ENCODE data around the gene UBAP2L.
A peak's percentile ranks its signal among the peaks of the same experiment; 100 is the strongest.
"Not testable (repeated sequence)": the region's sequence is repeated elsewhere in the genome, so short reads cannot be mapped to it uniquely, and the experiment has no call there.

The UBAP2L gene

GRCh38 chr1:154212083-154212482 is 8.7 kb upstream of the UBAP2L start:
- Mint-ChIP-seq H3K9me3 (no peaks in the 10 kb centered on the region), H3K36me3 (ENCODE audit: low read depth) (peaks cover 99% of the 10 kb centered on the region), H3K27me3 (no peaks in the 10 kb centered on the region), H3K4me1 (ENCODE audit: low read depth) (no peaks in the 10 kb centered on the region), H3K4me3 (no peak overlapping the region), H3K27ac (peak overlapping the region; percentile 45)
- intact Hi-C loops (cut with micrococcal nuclease): no loop called here

GRCh38 chr1:154213274-154213673 is 7.5 kb upstream of the UBAP2L start:
- intact Hi-C loops (cut with micrococcal nuclease): no loop called here
- H3K27ac Mint-ChIP-seq: peak overlapping the region; percentile 45
- no peaks in the 10 kb centered on the region for H3K9me3 Mint-ChIP-seq
- H3K27me3 Mint-ChIP-seq: no peaks in the 10 kb centered on the region
- peaks cover 99% of the 10 kb centered on the region for H3K36me3 Mint-ChIP-seq (ENCODE audit: low read depth)
- peaks cover 11% of the 10 kb centered on the region for H3K4me1 Mint-ChIP-seq (ENCODE audit: low read depth)
- H3K4me3 Mint-ChIP-seq: no peak overlapping the region

GRCh38 chr1:154218545-154218944 is 2.2 kb upstream of the UBAP2L start:
- Mint-ChIP-seq H3K9me3 (no peaks in the 10 kb centered on the region), H3K27me3 (no peaks in the 10 kb centered on the region), H3K36me3 (ENCODE audit: low read depth) (peaks cover 95% of the 10 kb centered on the region), H3K4me3 (peak overlapping the region; percentile 71), H3K27ac (peak overlapping the region; percentile 97), H3K4me1 (ENCODE audit: low read depth) (peaks cover 29% of the 10 kb centered on the region)
- intact Hi-C loops (cut with micrococcal nuclease): no loop called here

- no peaks in the 10 kb centered on the region for H3K9me3 Mint-ChIP-seq
Observed at GRCh38 chr1:154219541-154219940, 1.2 kb upstream of the UBAP2L start.

GRCh38 chr1:154220970-154221277 is 169 bp downstream of the UBAP2L start:
- Mint-ChIP-seq H3K27me3 (no peaks in the 10 kb centered on the region), H3K27ac (peak overlapping the region; percentile 97), H3K4me1 (ENCODE audit: low read depth) (peaks cover 49% of the 10 kb centered on the region), H3K9me3 (no peaks in the 10 kb centered on the region), H3K4me3 (peak overlapping the region; percentile 98), H3K36me3 (ENCODE audit: low read depth) (peaks cover 90% of the 10 kb centered on the region)
- intact Hi-C loops (cut with micrococcal nuclease): loop anchor here (1.0 to 2.0 kb wide), 2 partner anchors 38 to 51 kb away; partner anchors contain the start of gene HAX1

More at GRCh38 chr1:154219541-154219940, 1.2 kb upstream of the UBAP2L start:
- H3K4me1 Mint-ChIP-seq (ENCODE audit: low read depth): peaks cover 36% of the 10 kb centered on the region
- no peaks in the 10 kb centered on the region for H3K27me3 Mint-ChIP-seq
- intact Hi-C loops (cut with micrococcal nuclease): no loop called here
- peak overlapping the region; percentile 97 for H3K27ac Mint-ChIP-seq
- peak overlapping the region; percentile 98 for H3K4me3 Mint-ChIP-seq
- peaks cover 91% of the 10 kb centered on the region for H3K36me3 Mint-ChIP-seq (ENCODE audit: low read depth)

GRCh38 chr1:154221278-154222001 is 685 bp downstream of the UBAP2L start:
- H3K27me3 Mint-ChIP-seq: no peaks in the 10 kb centered on the region
- H3K27ac Mint-ChIP-seq: peak overlapping the region; percentile 97
- H3K9me3 Mint-ChIP-seq: no peaks in the 10 kb centered on the region
- H3K36me3 Mint-ChIP-seq (ENCODE audit: low read depth): peaks cover 90% of the 10 kb centered on the region
- intact Hi-C loops (cut with micrococcal nuclease): loop anchor here (2.0 kb wide), 1 partner anchor 39 kb away; no protein-coding TSS in a partner anchor
- peaks cover 55% of the 10 kb centered on the region for H3K4me1 Mint-ChIP-seq (ENCODE audit: low read depth)
- peak overlapping the region; percentile 98 for H3K4me3 Mint-ChIP-seq

GRCh38 chr1:154222518-154222917 is 1.8 kb downstream of the UBAP2L start:
- peaks cover 62% of the 10 kb centered on the region for H3K4me1 Mint-ChIP-seq (ENCODE audit: low read depth)
- H3K27ac Mint-ChIP-seq: peak overlapping the region; percentile 97
- H3K9me3 Mint-ChIP-seq: no peaks in the 10 kb centered on the region
- peaks cover 90% of the 10 kb centered on the region for H3K36me3 Mint-ChIP-seq (ENCODE audit: low read depth)
- H3K27me3 Mint-ChIP-seq: no peaks in the 10 kb centered on the region
- intact Hi-C loops (cut with micrococcal nuclease): no loop called here
- peak overlapping the region; percentile 98 for H3K4me3 Mint-ChIP-seq

- Mint-ChIP-seq H3K36me3 (ENCODE audit: low read depth) (peaks cover 90% of the 10 kb centered on the region), H3K4me3 (peak overlapping the region; percentile 98)
Observed at GRCh38 chr1:154222918-154223317, 2.2 kb downstream of the UBAP2L start.

GRCh38 chr1:154223621-154224020 is 2.9 kb downstream of the UBAP2L start:
- peak overlapping the region; percentile 98 for H3K4me3 Mint-ChIP-seq
- intact Hi-C loops (cut with micrococcal nuclease): no loop called here
- no peaks in the 10 kb centered on the region for H3K27me3 Mint-ChIP-seq
- peaks cover 62% of the 10 kb centered on the region for H3K4me1 Mint-ChIP-seq (ENCODE audit: low read depth)
- H3K27ac Mint-ChIP-seq: peak overlapping the region; percentile 97
- H3K36me3 Mint-ChIP-seq (ENCODE audit: low read depth): peaks cover 90% of the 10 kb centered on the region
- no peaks in the 10 kb centered on the region for H3K9me3 Mint-ChIP-seq

More at GRCh38 chr1:154222918-154223317, 2.2 kb downstream of the UBAP2L start:
- peaks cover 62% of the 10 kb centered on the region for H3K4me1 Mint-ChIP-seq (ENCODE audit: low read depth)
- H3K9me3 Mint-ChIP-seq: no peaks in the 10 kb centered on the region
- intact Hi-C loops (cut with micrococcal nuclease): no loop called here
- H3K27me3 Mint-ChIP-seq: no peaks in the 10 kb centered on the region
- H3K27ac Mint-ChIP-seq: peak overlapping the region; percentile 97

GRCh38 chr1:154225370-154225769 is 4.6 kb downstream of the UBAP2L start:
- H3K27me3 Mint-ChIP-seq: no peaks in the 10 kb centered on the region

GRCh38 chr1:154231112-154231511 is 10.4 kb downstream of the UBAP2L start:
- H3K27ac Mint-ChIP-seq; H3K9me3 Mint-ChIP-seq; H3K27me3 Mint-ChIP-seq; intact Hi-C loops (cut with micrococcal nuclease); H3K4me3 Mint-ChIP-seq: not testable (repeated sequence)
- Mint-ChIP-seq H3K36me3 (ENCODE audit: low read depth) (peaks cover 96% of the 10 kb centered on the region), H3K4me1 (ENCODE audit: low read depth) (peaks cover 49% of the 10 kb centered on the region)

More at GRCh38 chr1:154225370-154225769, 4.6 kb downstream of the UBAP2L start:
- Mint-ChIP-seq H3K9me3 (no peaks in the 10 kb centered on the region), H3K4me1 (ENCODE audit: low read depth) (peaks cover 62% of the 10 kb centered on the region), H3K36me3 (ENCODE audit: low read depth) (peaks cover 85% of the 10 kb centered on the region), H3K4me3 (no peak overlapping the region), H3K27ac (peak overlapping the region; percentile 97)
- intact Hi-C loops (cut with micrococcal nuclease): no loop called here

- H3K27me3 Mint-ChIP-seq; intact Hi-C loops (cut with micrococcal nuclease); H3K27ac Mint-ChIP-seq; H3K9me3 Mint-ChIP-seq; H3K4me3 Mint-ChIP-seq: not testable (repeated sequence)
- Mint-ChIP-seq H3K36me3 (ENCODE audit: low read depth) (peaks cover 96% of the 10 kb centered on the region), H3K4me1 (ENCODE audit: low read depth) (peaks cover 36% of the 10 kb centered on the region)
Observed at GRCh38 chr1:154233127-154233526, 12.4 kb downstream of the UBAP2L start.

GRCh38 chr1:154236855-154237254 is 16.1 kb downstream of the UBAP2L start:
- H3K4me3 Mint-ChIP-seq: no peak overlapping the region
- no peaks in the 10 kb centered on the region for H3K9me3 Mint-ChIP-seq
- H3K36me3 Mint-ChIP-seq (ENCODE audit: low read depth): peaks cover 99% of the 10 kb centered on the region
- intact Hi-C loops (cut with micrococcal nuclease): no loop called here
- H3K27me3 Mint-ChIP-seq: no peaks in the 10 kb centered on the region
- no peak overlapping the region for H3K27ac Mint-ChIP-seq
- H3K4me1 Mint-ChIP-seq (ENCODE audit: low read depth): peaks cover 28% of the 10 kb centered on the region

- peaks cover 99% of the 10 kb centered on the region for H3K36me3 Mint-ChIP-seq (ENCODE audit: low read depth)
- no peak overlapping the region for H3K4me3 Mint-ChIP-seq
- no peaks in the 10 kb centered on the region for H3K27me3 Mint-ChIP-seq
- no peaks in the 10 kb centered on the region for H3K9me3 Mint-ChIP-seq
- H3K4me1 Mint-ChIP-seq (ENCODE audit: low read depth): peaks cover 28% of the 10 kb centered on the region
- intact Hi-C loops (cut with micrococcal nuclease): no loop called here
- H3K27ac Mint-ChIP-seq: no peak overlapping the region
Observed at GRCh38 chr1:154237435-154237834, 16.7 kb downstream of the UBAP2L start.

All from dendritic cell treated with granulocyte-macrophage colony-stimulating factor and Interleukin-4, amounts not matched to agents 40 ng/mL and 50 ng/mL, for 4 days (primary cell).